Measurements from ENCODE around the gene CALY.

Gene CALY

GRCh38 chr10:133318494-133319127 is 18.1 kb downstream of the CALY start:
- H3K4me1 Mint-ChIP-seq = peaks cover 19% of the 10 kb centered on the region
- H3K4me3 Mint-ChIP-seq = peak overlapping the region; percentile 66
- DNase-seq = peak; percentile 89
- H3K27me3 Mint-ChIP-seq (ENCODE audit: low read depth, poor library complexity) = peaks cover 19% of the 10 kb centered on the region
- no peaks in the 10 kb centered on the region for H3K36me3 Mint-ChIP-seq (ENCODE audit: low read depth)
- TF ChIP-seq CTCF (IDR thresholded peaks at IDR 0.05) = peak; percentile 77
- H3K9me3 Mint-ChIP-seq = peaks cover 5% of the 10 kb centered on the region
- no peak overlapping the region for H3K27ac Mint-ChIP-seq

- Mint-ChIP-seq H3K27ac (no peak overlapping the region), H3K4me1 (peaks cover 13% of the 10 kb centered on the region)
Measured at GRCh38 chr10:133316732-133317131, 20.0 kb downstream of the CALY start.

GRCh38 chr10:133316266-133316665 is 20.4 kb downstream of the CALY start:
- H3K27ac Mint-ChIP-seq = no peak overlapping the region
- H3K27me3 Mint-ChIP-seq (ENCODE audit: low read depth, poor library complexity) = peaks cover 19% of the 10 kb centered on the region
- peaks cover 13% of the 10 kb centered on the region for H3K4me1 Mint-ChIP-seq
- no peak for TF ChIP-seq CTCF (IDR thresholded peaks at IDR 0.05)
- no peak for DNase-seq
- peaks cover 10% of the 10 kb centered on the region for H3K36me3 Mint-ChIP-seq (ENCODE audit: low read depth)
- no peak overlapping the region for H3K4me3 Mint-ChIP-seq
- peaks cover 5% of the 10 kb centered on the region for H3K9me3 Mint-ChIP-seq

More at GRCh38 chr10:133316732-133317131, 20.0 kb downstream of the CALY start:
- no peak for DNase-seq
- Mint-ChIP-seq H3K4me3 (no peak overlapping the region), H3K36me3 (ENCODE audit: low read depth) (peaks cover 6% of the 10 kb centered on the region), H3K27me3 (ENCODE audit: low read depth, poor library complexity) (peaks cover 19% of the 10 kb centered on the region), H3K9me3 (peaks cover 5% of the 10 kb centered on the region)
- TF ChIP-seq CTCF (IDR thresholded peaks at IDR 0.05) = no peak

- Mint-ChIP-seq H3K9me3 (peaks cover 5% of the 10 kb centered on the region), H3K4me1 (peaks cover 13% of the 10 kb centered on the region), H3K36me3 (ENCODE audit: low read depth) (peaks cover 12% of the 10 kb centered on the region), H3K4me3 (no peak overlapping the region), H3K27me3 (ENCODE audit: low read depth, poor library complexity) (peaks cover 19% of the 10 kb centered on the region), H3K27ac (no peak overlapping the region)
- TF ChIP-seq CTCF (IDR thresholded peaks at IDR 0.05) = no peak
- DNase-seq = no peak
Measured at GRCh38 chr10:133315847-133316246, 20.8 kb downstream of the CALY start.

- H3K9me3 Mint-ChIP-seq = peaks cover under 1% of the 10 kb centered on the region
- no peak overlapping the region for H3K4me3 Mint-ChIP-seq
- H3K36me3 Mint-ChIP-seq (ENCODE audit: low read depth) = peaks cover 16% of the 10 kb centered on the region
- H3K4me1 Mint-ChIP-seq = peaks cover 13% of the 10 kb centered on the region
- no peak for TF ChIP-seq CTCF (IDR thresholded peaks at IDR 0.05)
- no peak for DNase-seq
- no peak overlapping the region for H3K27ac Mint-ChIP-seq
- H3K27me3 Mint-ChIP-seq (ENCODE audit: low read depth, poor library complexity) = peaks cover 15% of the 10 kb centered on the region
Measured at GRCh38 chr10:133314911-133315310, 21.8 kb downstream of the CALY start.

GRCh38 chr10:133313192-133313591 is 23.5 kb downstream of the CALY start:
- no peak overlapping the region for H3K4me3 Mint-ChIP-seq
- H3K36me3 Mint-ChIP-seq (ENCODE audit: low read depth) = peaks cover 16% of the 10 kb centered on the region
- no peaks in the 10 kb centered on the region for H3K9me3 Mint-ChIP-seq
- H3K27ac Mint-ChIP-seq = no peak overlapping the region
- peaks cover 9% of the 10 kb centered on the region for H3K4me1 Mint-ChIP-seq
- no peak for TF ChIP-seq CTCF (IDR thresholded peaks at IDR 0.05)
- DNase-seq = no peak
- H3K27me3 Mint-ChIP-seq (ENCODE audit: low read depth, poor library complexity) = peaks cover 3% of the 10 kb centered on the region
